ENCODE measurements around the gene SS18L1.

DNA sequence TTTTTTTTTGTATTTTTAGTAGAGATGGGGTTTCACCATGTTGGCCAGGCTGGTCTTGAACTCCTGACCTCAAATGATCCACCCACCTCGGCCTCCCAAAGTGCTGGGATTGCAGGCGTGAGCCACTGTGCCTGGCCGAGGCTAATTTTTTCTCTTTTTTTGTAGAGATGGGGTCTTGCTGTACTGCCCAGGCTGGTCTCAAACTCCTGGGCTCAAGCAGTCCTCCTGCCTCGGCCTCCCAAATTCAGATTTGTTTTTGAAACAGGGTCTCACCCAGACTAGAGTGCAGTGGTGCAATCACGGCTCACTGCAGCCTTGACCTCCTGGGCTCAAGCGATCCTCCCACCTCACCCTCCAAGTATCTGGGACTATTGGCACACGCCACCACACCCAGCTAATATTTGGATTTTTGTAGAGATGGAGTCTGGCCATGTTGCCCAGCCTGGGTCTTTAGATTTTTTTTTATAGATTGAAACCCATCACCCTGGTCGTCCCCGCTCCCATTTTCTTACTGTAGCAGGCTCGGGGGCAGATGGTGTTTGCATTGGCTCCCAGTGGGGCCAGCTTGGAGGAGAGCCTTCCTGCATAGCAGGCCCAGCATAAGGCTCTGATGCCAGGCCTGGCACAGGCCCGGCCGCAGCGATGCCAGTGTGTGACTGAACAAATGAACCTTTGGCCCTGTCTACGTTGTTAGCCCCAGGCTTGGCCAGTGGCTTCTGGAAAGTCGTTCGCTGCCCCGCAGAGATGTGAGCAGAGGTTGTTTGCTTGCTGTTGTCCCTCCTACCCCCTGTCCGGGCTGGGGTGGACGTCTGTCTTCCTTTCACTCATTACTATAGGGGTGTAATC, 35.0 kb downstream of the SS18L1 start:
- TF ChIP-seq EZH2phosphoT487 (IDR thresholded peaks at IDR 0.05; ENCODE audit: borderline replicate concordance, low read depth), result no peak
- TF ChIP-seq, protein P1, sequence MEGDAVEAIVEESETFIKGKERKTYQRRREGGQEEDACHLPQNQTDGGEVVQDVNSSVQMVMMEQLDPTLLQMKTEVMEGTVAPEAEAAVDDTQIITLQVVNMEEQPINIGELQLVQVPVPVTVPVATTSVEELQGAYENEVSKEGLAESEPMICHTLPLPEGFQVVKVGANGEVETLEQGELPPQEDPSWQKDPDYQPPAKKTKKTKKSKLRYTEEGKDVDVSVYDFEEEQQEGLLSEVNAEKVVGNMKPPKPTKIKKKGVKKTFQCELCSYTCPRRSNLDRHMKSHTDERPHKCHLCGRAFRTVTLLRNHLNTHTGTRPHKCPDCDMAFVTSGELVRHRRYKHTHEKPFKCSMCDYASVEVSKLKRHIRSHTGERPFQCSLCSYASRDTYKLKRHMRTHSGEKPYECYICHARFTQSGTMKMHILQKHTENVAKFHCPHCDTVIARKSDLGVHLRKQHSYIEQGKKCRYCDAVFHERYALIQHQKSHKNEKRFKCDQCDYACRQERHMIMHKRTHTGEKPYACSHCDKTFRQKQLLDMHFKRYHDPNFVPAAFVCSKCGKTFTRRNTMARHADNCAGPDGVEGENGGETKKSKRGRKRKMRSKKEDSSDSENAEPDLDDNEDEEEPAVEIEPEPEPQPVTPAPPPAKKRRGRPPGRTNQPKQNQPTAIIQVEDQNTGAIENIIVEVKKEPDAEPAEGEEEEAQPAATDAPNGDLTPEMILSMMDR (IDR thresholded peaks at IDR 0.05), result no peak
- TF ChIP-seq CHD2 (IDR thresholded peaks at IDR 0.05; ENCODE audit: low read length, partially characterized antibody), result no peak
- no peak for TF ChIP-seq POLR2AphosphoS5 (IDR thresholded peaks at IDR 0.05; ENCODE audit: low read depth, low read length)
- TF ChIP-seq, protein P2, sequence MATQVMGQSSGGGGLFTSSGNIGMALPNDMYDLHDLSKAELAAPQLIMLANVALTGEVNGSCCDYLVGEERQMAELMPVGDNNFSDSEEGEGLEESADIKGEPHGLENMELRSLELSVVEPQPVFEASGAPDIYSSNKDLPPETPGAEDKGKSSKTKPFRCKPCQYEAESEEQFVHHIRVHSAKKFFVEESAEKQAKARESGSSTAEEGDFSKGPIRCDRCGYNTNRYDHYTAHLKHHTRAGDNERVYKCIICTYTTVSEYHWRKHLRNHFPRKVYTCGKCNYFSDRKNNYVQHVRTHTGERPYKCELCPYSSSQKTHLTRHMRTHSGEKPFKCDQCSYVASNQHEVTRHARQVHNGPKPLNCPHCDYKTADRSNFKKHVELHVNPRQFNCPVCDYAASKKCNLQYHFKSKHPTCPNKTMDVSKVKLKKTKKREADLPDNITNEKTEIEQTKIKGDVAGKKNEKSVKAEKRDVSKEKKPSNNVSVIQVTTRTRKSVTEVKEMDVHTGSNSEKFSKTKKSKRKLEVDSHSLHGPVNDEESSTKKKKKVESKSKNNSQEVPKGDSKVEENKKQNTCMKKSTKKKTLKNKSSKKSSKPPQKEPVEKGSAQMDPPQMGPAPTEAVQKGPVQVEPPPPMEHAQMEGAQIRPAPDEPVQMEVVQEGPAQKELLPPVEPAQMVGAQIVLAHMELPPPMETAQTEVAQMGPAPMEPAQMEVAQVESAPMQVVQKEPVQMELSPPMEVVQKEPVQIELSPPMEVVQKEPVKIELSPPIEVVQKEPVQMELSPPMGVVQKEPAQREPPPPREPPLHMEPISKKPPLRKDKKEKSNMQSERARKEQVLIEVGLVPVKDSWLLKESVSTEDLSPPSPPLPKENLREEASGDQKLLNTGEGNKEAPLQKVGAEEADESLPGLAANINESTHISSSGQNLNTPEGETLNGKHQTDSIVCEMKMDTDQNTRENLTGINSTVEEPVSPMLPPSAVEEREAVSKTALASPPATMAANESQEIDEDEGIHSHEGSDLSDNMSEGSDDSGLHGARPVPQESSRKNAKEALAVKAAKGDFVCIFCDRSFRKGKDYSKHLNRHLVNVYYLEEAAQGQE (IDR thresholded peaks at IDR 0.05; ENCODE audit: low read depth, low read length), result no peak
- TF ChIP-seq ELF1 (IDR thresholded peaks at IDR 0.05), result no peak
- TF ChIP-seq MEF2A (IDR thresholded peaks at IDR 0.05; ENCODE audit: borderline replicate concordance, low read depth), result no peak
- no peak for TF ChIP-seq TEAD4 (IDR thresholded peaks at IDR 0.05; ENCODE audit: borderline replicate concordance, insufficient read depth)
- TF ChIP-seq, protein P3, sequence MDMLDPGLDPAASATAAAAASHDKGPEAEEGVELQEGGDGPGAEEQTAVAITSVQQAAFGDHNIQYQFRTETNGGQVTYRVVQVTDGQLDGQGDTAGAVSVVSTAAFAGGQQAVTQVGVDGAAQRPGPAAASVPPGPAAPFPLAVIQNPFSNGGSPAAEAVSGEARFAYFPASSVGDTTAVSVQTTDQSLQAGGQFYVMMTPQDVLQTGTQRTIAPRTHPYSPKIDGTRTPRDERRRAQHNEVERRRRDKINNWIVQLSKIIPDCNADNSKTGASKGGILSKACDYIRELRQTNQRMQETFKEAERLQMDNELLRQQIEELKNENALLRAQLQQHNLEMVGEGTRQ (IDR thresholded peaks at IDR 0.05; ENCODE audit: borderline replicate concordance, low read depth, low read length), result no peak
- TF ChIP-seq RAD21 (IDR thresholded peaks at IDR 0.05; ENCODE audit: low read length), result no peak
- no peak for TF ChIP-seq TAF1 (IDR thresholded peaks at IDR 0.05; ENCODE audit: borderline replicate concordance, low read depth, low read length)
- TF ChIP-seq, protein P4, sequence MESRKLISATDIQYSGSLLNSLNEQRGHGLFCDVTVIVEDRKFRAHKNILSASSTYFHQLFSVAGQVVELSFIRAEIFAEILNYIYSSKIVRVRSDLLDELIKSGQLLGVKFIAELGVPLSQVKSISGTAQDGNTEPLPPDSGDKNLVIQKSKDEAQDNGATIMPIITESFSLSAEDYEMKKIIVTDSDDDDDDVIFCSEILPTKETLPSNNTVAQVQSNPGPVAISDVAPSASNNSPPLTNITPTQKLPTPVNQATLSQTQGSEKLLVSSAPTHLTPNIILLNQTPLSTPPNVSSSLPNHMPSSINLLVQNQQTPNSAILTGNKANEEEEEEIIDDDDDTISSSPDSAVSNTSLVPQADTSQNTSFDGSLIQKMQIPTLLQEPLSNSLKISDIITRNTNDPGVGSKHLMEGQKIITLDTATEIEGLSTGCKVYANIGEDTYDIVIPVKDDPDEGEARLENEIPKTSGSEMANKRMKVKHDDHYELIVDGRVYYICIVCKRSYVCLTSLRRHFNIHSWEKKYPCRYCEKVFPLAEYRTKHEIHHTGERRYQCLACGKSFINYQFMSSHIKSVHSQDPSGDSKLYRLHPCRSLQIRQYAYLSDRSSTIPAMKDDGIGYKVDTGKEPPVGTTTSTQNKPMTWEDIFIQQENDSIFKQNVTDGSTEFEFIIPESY (IDR thresholded peaks at IDR 0.05; ENCODE audit: borderline replicate concordance, low read depth), result no peak
- TF ChIP-seq RFX5 (IDR thresholded peaks at IDR 0.05; ENCODE audit: low read length), result no peak

Measured in SK-N-SH (cell line).